Stimulated activated CD8-positive, alpha-beta memory T cell treated with anti-CD3 and anti-CD28 coated beads, Interleukin-15, amount 100 ng/mL, for 1 hour (primary cell): Measurements from ENCODE around the gene FBLN2.

Source experiments
- DNase-seq: peaks from one replicate; pipeline ENCODE4 v3.0.0-alpha.2; 2020; ENCODE audit warnings: low read depth

FBLN2 gene

GRCh38 chr3:13567684-13568514, 19.0 kb downstream of the FBLN2 start:
- DNase-seq = no peak

GRCh38 chr3:13568515-13569028, 19.6 kb downstream of the FBLN2 start:
- DNase-seq = no peak

- DNase-seq = no peak
These were observed 20.3 kb downstream of the FBLN2 start for GRCh38 chr3:13569201-13569600.

- DNase-seq = no peak
These were observed 20.9 kb downstream of the FBLN2 start for GRCh38 chr3:13569641-13570390.

- DNase-seq = no peak
These were observed 21.7 kb downstream of the FBLN2 start for GRCh38 chr3:13570391-13571194.

- no peak for DNase-seq
These were observed 22.3 kb downstream of the FBLN2 start for GRCh38 chr3:13571264-13571663.

GRCh38 chr3:13571831-13572750, 23.2 kb downstream of the FBLN2 start:
- no peak for DNase-seq

- no peak for DNase-seq
These were observed 24.1 kb downstream of the FBLN2 start for GRCh38 chr3:13572926-13573623.

GRCh38 chr3:13574083-13574797, 25.3 kb downstream of the FBLN2 start:
- no peak for DNase-seq

- DNase-seq = no peak
These were observed 26.0 kb downstream of the FBLN2 start for GRCh38 chr3:13574798-13575451.

- DNase-seq = no peak
These were observed 26.6 kb downstream of the FBLN2 start for GRCh38 chr3:13575459-13576061.

GRCh38 chr3:13577181-13578121, 28.5 kb downstream of the FBLN2 start:
- no peak for DNase-seq

GRCh38 chr3:13578251-13578650, 29.3 kb downstream of the FBLN2 start:
- DNase-seq = no peak

- DNase-seq = no peak
These were observed 30.1 kb downstream of the FBLN2 start for GRCh38 chr3:13579063-13579462.

GRCh38 chr3:13580256-13581023, 31.5 kb downstream of the FBLN2 start:
- no peak for DNase-seq

GRCh38 chr3:13581485-13582365, 32.8 kb downstream of the FBLN2 start:
- no peak for DNase-seq
